ENCODE measurements around the gene MYOF.

DNA sequence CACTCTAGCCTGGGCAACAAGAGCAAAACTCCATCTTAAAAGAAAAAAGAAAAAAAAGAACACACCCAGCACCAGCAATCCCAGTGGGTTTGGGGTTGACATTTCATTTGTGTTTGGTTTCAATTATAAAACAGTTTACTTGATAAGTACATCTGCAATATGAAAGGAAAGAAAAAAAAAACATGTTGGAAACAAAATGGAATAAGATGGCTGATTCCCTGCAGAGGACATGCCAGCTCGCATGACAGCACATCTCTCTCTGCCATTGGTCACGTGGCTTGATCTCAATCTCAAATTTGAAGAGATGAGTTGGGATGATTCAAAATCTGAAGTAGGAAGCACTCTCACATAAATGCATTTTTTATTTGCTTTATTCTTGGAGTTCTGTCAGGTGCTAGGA, 28.0 kb downstream of the MYOF start:
- TF ChIP-seq CTCF (IDR thresholded peaks at IDR 0.05) (no peak), POLR2A (IDR thresholded peaks at IDR 0.05) (no peak)
